G401.6 (cell line): ENCODE data around the gene OR9Q1.
"Not testable (repeated sequence)": the region's sequence is repeated elsewhere in the genome, so short reads cannot be mapped to it uniquely, and the experiment has no call there.

Experiments used
- FAIRE-seq: peaks from 2 replicates; lab custom pipeline; 2012; peaks lifted over from hg19 to GRCh38; lab: Jason Lieb, UNC

The OR9Q1 gene, protein sequence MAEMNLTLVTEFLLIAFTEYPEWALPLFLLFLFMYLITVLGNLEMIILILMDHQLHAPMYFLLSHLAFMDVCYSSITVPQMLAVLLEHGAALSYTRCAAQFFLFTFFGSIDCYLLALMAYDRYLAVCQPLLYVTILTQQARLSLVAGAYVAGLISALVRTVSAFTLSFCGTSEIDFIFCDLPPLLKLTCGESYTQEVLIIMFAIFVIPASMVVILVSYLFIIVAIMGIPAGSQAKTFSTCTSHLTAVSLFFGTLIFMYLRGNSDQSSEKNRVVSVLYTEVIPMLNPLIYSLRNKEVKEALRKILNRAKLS

GRCh38 chr11:58023435-58023931 lies at the start of gene OR9Q1:
TSS of gene OR9Q1 (plus strand) at chr11:58023881. CDS start at chr11:58179445, 155,564 bp downstream.
- FAIRE-seq: no peak

DNA sequence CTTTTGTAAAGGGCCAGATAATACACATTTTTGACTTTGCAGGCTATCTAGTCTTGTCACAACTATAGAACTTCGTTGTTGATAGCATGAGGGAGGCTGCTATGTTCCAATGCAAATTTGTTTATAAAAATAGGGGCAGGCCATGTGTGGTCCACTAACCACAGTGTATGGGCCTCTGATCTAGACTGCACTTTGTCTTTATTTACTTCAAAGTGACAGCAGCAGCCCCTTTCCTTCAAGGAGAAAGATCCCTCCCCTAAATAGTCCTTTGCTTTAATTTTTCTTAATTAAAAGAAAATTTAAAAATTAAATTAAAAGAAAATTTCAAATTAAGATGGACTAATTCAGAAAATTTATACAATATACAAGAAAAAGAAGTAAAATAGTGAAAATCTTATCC lies 49.5 kb upstream of the OR9Q1 start:
- FAIRE-seq: no peak

DNA sequence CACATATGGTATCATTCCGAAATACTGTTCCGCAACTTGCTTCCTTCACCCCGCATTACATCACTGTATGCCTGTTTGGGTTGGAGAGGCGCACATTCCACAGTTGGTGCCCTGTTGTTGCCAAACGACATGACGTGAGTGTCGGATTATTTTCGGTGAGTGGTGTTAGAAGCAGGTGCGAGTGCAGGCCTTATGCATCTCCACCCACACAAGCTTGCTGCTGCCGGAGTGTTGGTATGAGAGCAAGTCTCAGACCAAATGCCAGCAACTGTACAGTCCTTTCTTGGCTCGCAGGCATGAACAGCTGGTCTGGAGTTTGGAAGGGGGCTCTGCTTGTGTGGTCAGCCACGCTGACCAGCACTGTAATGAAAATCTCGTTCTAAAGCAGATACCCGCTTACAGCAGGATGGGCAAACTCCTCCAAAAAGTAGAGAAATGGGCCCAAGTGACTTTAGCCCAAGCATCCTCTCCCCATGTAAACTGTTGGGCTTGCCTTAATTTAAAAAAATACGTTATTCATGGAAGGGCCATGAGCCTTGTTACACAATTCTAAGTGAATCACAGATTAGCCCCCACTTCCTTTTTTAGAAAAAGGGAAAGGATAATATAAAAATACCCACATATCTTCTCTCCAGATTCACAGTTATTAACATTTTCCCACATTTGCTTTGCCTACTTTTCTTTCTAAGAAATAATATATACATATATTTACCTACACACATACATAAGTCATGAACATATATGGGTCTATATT lies 48.7 kb upstream of the OR9Q1 start:
- no peak for FAIRE-seq

- no peak for FAIRE-seq
These were observed 46.0 kb upstream of the OR9Q1 start for GRCh38 chr11:57977709-57978108.

GRCh38 chr11:57978686-57979531 lies 44.8 kb upstream of the OR9Q1 start:
- no peak for FAIRE-seq

- no peak for FAIRE-seq
These were observed 44.1 kb upstream of the OR9Q1 start for GRCh38 chr11:57979532-57980079.

GRCh38 chr11:57980201-57980600 lies 43.5 kb upstream of the OR9Q1 start:
- FAIRE-seq: no peak

GRCh38 chr11:57981536-57981935 lies 42.1 kb upstream of the OR9Q1 start:
- FAIRE-seq: no peak

DNA sequence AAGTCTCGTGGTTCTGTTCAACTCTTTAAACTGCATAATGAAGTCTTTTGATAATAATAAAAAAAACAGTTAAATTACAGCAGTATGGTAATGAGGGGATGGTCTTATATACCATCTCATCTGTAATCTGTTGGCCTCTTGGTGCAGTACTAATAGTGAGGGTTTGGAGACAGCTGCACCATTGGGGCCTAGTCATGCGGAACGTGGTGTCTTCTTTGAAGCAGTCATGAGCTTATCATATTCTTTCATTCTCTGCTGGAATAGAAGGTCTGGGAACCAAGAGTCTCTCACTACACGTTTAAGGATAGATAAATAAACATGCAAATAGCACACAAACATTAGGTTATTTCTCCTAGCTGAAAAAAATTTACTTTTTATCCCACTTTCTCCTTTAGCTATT lies 40.9 kb upstream of the OR9Q1 start:
- FAIRE-seq: no peak

- no peak for FAIRE-seq
These were observed 40.5 kb upstream of the OR9Q1 start for GRCh38 chr11:57983191-57983590.

DNA sequence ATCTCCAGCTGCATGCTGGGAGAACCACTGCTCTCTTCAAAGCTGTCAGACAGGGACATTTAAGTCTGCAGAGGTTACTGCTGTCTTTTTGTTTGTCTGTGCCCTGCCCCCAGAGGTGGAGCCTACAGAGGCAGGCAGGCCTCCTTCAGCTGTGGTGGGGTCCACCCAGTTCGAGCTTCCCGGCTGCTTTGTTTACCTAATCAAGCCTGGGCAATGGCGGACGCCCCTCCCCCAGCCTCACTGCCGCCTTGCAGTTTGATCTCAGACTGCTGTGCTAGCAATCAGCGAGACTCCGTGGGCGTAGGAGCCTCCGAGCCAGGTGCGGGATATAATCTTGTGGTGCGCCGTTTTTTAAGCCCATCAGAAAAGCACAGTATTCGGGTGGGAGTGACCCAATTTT lies 24.2 kb upstream of the OR9Q1 start:
- FAIRE-seq: not testable (repeated sequence)

- not testable (repeated sequence) for FAIRE-seq
These were observed 23.7 kb upstream of the OR9Q1 start for GRCh38 chr11:58000021-58000420.

DNA sequence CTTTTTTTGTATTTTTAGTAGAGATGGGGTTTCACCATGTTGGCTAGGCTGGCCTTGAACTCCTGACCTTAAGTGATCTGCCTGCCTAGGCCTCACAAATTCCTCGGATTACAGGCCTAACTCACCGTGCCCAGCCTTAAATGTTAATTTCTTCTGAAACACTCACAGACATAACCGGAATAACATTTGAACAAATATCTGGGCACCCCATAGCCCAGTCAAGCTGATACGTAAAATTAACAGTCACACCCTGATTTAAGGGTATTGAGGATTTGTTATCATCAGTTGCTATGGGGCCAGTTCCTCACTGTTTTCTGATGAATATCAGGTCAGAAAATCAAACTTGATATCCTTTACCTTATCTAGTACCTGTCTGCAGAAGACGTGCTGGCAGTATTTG lies 23.0 kb upstream of the OR9Q1 start:
- FAIRE-seq: no peak

GRCh38 chr11:58003036-58003435 lies 20.6 kb upstream of the OR9Q1 start:
- no peak for FAIRE-seq

- no peak for FAIRE-seq
These were observed 20.1 kb upstream of the OR9Q1 start for GRCh38 chr11:58003591-58003990.

DNA sequence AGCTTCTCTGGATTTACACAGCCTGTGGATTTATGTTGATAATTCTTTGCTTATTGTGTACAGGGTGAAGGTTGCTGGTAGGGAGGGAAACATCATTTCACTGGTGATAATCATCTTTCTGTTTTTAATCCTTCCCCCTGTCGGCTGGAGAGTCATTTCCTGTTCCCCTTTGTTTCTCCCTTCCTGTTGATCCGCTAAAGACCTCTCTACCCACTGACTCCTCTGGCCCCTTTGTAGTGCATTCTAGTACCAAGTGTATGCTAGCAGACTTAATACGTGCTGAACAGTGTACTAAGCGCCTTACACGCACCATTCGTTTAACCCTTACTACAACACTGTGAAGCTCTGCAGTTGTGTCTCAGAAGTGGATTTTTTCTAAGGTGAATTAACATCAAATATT lies 19.0 kb upstream of the OR9Q1 start:
- no peak for FAIRE-seq

DNA sequence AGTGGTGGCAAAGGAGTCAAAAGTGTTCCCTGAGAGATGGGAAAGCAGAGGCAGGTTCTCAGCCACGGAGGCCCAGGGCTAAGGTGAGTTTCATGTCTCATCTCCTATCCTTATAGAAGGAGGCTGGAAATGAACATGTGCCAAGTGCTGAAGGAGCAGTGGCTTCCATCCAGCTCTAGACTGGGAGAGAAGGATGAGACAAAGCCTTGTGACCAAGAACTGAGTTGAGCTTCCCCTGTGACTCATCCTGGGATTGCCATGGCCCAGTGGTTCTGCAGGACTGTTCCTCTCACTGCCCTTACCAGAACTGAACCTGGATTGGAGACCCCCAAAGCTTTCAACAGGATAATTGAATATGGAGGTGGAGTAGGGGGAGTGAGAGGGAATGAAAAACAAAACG lies 16.7 kb upstream of the OR9Q1 start:
- FAIRE-seq: no peak

- FAIRE-seq: no peak
These were observed 11.9 kb upstream of the OR9Q1 start for GRCh38 chr11:58011771-58012170.

- no peak for FAIRE-seq
These were observed 965 bp downstream of the OR9Q1 start for GRCh38 chr11:58024601-58025091.

DNA sequence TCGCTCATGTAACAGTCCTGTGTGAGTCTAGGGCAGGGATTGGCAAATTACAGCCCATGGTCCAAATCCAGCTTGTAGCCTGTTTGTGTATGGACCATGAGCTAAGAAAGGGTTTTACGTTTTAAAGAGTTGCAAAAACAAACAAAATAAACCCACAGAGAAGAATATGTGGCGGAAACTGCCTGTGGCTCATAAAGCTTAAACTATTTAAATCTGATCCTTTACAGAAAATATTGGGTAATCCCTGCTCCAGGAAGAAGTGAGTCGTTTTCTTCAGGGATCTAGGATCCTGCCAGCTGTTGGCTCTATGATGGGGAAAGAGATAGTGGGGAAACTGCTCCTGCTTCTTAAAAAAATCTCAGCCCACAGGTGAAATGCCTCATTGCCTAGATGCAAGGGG lies 3.7 kb downstream of the OR9Q1 start:
- no peak for FAIRE-seq

DNA sequence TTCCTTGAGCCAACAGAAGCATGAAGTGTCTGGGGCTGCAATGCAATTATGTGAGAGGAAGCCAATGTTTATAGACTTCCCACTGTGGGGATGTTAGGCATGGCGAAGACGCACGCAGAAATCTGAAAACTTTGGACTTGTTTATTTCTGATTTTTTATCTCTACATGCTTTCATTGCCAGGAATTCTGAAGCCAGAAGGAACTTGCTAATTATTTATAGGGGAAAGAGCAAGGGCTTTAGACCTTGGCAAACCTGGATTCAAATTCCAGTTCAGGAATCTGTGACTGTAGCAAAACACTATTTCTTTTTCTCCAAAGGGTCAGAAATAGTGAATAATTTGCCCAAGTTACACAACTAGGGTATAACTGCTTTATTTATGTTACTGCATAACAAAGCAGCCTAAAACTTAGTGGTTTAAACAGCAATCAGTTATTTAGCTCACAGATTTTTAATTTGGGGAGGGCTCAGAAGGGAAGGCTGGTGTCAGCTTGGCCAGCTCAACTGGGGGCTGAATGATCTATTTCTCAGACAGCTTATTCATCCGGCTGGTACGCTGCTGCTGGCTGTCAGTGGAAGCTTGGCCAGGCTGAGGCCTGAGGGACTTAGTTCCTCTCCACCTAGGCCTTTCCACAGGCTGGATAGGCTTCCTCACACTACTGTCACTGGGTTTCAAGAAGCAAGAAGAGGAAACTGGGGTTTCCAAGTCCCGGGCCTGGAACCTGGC lies 5.2 kb downstream of the OR9Q1 start:
- no peak for FAIRE-seq

DNA sequence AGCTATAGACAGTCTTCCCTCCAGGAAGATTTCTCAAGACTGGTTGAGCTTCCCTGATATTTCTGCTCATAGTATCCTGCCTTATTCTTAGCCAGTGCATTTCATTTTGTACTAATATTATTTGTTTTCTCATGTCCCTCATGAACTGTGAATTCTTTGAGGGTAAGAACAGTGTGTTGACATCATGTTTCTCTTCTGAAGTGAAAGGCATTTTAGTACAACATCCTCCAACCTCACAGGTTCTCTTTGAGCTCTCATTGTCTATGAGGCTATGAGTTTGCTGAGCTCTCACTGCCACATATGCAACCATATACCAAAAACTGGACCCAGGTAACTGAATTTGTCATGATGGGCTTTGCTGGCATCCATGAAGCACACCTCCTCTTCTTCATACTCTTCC lies 7.0 kb downstream of the OR9Q1 start, which contains the start of gene OR6Q1:
Gene OR6Q1, plus strand, starts transcription at position 301 of the 400 bp plus-strand sequence. Its CDS starts 0 bp downstream, at position 301.
- no peak for FAIRE-seq
